ENCODE data around the gene NEMP1. TPM values are rescaled to one million over a fixed set of nuclear protein-coding genes. Genes with fewer than 3 reads are reported as not detected.
A peak's percentile ranks its signal among the peaks of the same experiment; 100 is the strongest.

The NEMP1 gene
- total and polyA plus RNA-seq, 12 donors, result 1.1 to 6.3 (median 3.6) TPM

GRCh38 chr12:57105011-57105753, 26.6 kb upstream of the NEMP1 start:
- TF ChIP-seq CTCF (IDR thresholded peaks at IDR 0.05), result no peak
- no peaks in the 10 kb centered on the region for H3K27me3 ChIP-seq
- H3K27ac ChIP-seq, result no peak overlapping the region
- DNase-seq, result no peak
- peaks cover 0 to 91% (median 28%) of the 10 kb centered on the region in 9 donors for H3K36me3 ChIP-seq
- peaks cover 0 to 38% (median 24%) of the 10 kb centered on the region in 9 donors for H3K4me1 ChIP-seq
- intact Hi-C loops (cut with DNase I), result no loop called here
- no peak for ATAC-seq
- H3K4me3 ChIP-seq, result no peak overlapping the region
- no peaks in the 10 kb centered on the region for H3K9me3 ChIP-seq
- WGBS, 2 donors, result 94 to 95% methylated on average over 14 of the region's 14 CpGs

GRCh38 chr12:57104292-57104910, 25.8 kb upstream of the NEMP1 start:
- intact Hi-C loops (cut with DNase I), result no loop called here
- no peaks in the 10 kb centered on the region for H3K9me3 ChIP-seq
- no peak overlapping the region for H3K27ac ChIP-seq
- H3K27me3 ChIP-seq, result no peaks in the 10 kb centered on the region
- no peak overlapping the region for H3K4me3 ChIP-seq
- H3K36me3 ChIP-seq, result peaks cover 0 to 99% (median 31%) of the 10 kb centered on the region in 9 donors
- peaks cover 0 to 32% (median 16%) of the 10 kb centered on the region in 9 donors for H3K4me1 ChIP-seq
- TF ChIP-seq CTCF (IDR thresholded peaks at IDR 0.05), result no peak
- no peak for DNase-seq
- ATAC-seq, result no peak
- WGBS, 2 donors, result 96 to 97% methylated on average over 12 of the region's 12 CpGs

- H3K4me1 ChIP-seq, result peaks cover 0 to 26% (median 11%) of the 10 kb centered on the region in 9 donors
- no peaks in the 10 kb centered on the region for H3K9me3 ChIP-seq
- H3K36me3 ChIP-seq, result peaks cover 0 to 99% (median 34%) of the 10 kb centered on the region in 9 donors
- no peaks in the 10 kb centered on the region for H3K27me3 ChIP-seq
- no peak overlapping the region for H3K4me3 ChIP-seq
- intact Hi-C loops (cut with DNase I), result no loop called here
- ATAC-seq, result no peak
- no peak for TF ChIP-seq CTCF (IDR thresholded peaks at IDR 0.05)
- 89 to 91% methylated on average over 7 of the region's 7 CpGs for whole genome bisulfite sequencing, 2 donors
- no peak for DNase-seq
- no peak overlapping the region for H3K27ac ChIP-seq
Measured at GRCh38 chr12:57103856-57104255, 25.3 kb upstream of the NEMP1 start.

- no peaks in the 10 kb centered on the region for H3K27me3 ChIP-seq
- 68 to 76% methylated on average over 15 of the region's 15 CpGs for WGBS, 2 donors
- H3K27ac ChIP-seq, result peak overlapping the region in 1 of 10 donors; percentile 60
- DNase-seq, result no peak
- TF ChIP-seq CTCF (IDR thresholded peaks at IDR 0.05), result no peak
- no peaks in the 10 kb centered on the region for H3K9me3 ChIP-seq
- H3K4me3 ChIP-seq, result no peak overlapping the region
- ATAC-seq, result peak in 1 of 8 donors; percentile 6
- H3K36me3 ChIP-seq, result peaks cover 0 to 99% (median 40%) of the 10 kb centered on the region in 9 donors
- H3K4me1 ChIP-seq, result peaks cover 0 to 11% (median 3%) of the 10 kb centered on the region in 9 donors
- intact Hi-C loops (cut with DNase I), result no loop called here
Measured at GRCh38 chr12:57101892-57102695, 23.5 kb upstream of the NEMP1 start.
